Measurements from ENCODE around the gene TBXAS1.

The TBXAS1 gene

DNA sequence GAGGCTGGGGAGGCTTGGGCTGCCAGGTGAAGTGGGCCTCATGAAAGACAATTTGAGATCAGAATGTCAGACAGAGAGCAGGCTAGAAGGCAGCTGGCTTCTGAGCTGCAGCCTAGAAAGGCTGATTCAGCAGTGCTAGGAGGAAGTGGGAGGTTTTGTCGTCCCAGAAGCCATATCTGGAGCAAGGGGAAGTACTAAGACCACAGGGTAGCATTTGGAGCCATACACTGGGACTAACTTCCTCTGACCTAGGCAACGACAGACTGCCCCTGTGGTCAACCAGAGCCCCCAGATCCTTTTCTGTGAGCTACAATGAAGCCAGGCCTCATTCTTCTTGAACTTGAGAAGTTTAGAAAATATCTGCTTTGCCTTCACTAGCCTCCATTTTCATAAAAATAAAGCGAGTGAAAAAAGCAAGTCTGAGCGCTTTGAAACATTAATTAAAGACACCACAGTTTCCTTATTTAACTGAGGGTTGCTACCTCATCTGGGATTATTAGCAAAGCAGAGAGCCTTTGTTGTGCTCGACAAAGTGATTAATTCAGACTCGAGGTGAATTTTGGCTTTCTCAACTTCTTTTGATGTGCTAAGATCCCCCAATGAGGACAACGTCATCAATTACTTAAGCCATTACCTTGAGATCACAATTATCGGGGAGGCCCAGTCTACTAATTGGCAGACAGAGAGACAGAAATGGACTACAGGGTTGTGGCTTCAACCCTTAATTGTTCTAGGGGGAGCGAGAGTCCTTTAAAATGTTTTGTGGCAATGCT is 26.6 kb downstream of the TBXAS1 start:
- no peak for DNase-seq

DNA sequence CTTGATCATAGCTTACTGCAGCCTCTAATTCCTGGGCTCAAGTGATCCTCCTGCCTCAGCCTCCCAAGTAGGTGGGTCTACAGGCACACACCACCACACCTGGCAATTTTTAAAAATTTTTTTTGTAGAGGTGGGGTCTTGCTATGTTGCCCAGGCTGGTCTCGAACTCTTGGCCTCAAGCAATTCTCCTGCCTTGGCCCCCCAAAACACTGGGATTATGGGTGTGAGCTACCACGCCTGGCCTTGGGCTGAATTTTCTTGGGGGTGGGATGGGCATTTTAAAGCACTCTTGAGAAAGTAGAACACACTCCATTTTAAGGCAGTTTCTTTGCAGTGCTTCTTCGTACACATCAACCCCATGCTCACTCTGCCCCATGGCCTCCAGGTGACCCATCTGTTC is 28.7 kb downstream of the TBXAS1 start:
- no peak for DNase-seq

DNA sequence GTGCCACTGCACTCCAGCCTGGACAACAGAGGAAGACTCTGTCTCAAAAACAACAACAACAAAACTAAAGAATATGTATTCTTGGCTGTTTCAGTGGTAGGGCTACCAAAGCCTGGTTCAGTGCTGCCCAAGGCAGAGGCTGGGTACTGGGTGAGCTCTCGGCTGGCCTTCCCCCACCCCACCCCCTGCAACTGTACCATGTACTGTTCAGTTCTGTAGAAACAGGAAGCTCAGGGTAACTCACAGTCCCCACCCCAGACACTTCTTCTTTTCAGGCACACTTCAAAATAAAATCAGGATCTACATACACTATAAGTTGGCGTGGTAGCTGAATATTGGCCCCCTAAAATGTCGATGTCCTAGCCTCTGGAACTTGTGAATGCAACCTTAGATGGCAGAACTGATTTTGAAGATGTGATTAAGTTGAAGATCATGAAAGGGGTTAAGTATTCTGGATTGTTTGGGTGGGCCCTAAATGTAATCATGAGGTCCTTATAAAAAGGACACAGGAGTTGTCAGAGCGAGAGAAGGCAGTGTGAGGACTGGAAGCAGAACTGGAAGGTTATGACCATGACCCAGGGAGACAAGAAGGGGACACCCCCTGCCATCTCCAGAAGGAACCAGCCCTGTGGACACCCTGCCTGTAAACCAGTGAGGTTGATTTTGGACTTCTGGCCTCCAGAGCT is 31.2 kb downstream of the TBXAS1 start:
- no peak for DNase-seq

DNA sequence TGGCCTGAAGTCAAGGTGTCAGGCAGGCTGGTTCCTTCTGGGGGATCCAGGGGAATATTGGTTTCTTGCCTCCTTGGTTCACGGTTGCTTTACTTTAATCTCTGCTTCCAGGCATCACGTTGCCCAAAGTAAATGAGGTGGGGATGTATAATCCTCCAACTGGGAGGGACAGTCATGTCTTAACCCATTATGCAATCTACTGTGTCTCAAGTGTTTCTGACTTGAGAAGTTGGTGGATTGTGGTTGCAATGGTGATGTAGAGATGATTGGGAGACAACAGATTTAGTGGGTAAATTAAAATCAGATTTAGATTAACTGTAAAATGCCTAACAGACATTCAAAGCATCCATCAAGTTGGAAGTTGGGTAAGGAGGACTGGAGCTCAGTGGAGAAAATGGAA is 32.7 kb downstream of the TBXAS1 start:
- DNase-seq, result no peak

DNA sequence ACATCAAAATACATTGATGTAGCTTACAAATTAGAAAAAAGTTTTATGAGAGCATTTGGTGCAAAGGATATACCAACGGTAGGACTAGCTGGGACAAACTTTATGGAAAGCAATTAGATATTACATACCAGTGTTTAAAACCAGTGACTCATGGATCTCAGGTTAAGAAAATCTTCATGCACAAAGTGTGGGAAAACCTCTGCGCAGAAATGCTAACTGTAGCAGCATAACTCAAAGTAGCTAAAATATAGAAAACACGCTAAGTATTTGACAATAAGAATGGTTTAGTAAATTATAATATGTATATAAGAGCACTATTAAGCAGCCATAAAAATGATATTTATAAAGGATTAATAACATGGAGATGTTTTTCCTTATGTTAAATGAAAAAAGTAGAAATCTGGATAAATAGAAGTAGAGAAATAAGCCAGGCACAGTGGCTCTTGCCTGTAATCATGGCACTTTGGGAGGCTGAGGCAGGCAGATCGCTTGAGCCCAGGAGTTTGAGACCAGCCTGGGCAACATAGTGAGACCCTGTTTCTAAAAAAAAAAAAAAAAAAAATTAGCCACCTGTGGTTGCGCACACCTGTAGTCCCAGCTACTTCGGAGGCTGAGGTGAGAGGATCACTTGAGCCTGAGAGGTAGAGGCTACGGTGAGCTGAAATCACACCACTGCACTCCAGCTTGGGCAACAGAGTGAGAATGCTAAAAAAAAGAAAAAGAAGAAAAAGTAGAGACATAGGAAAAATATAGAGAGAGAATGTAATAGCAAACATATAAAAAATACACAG is 37.2 kb downstream of the TBXAS1 start:
- DNase-seq, result no peak

DNA sequence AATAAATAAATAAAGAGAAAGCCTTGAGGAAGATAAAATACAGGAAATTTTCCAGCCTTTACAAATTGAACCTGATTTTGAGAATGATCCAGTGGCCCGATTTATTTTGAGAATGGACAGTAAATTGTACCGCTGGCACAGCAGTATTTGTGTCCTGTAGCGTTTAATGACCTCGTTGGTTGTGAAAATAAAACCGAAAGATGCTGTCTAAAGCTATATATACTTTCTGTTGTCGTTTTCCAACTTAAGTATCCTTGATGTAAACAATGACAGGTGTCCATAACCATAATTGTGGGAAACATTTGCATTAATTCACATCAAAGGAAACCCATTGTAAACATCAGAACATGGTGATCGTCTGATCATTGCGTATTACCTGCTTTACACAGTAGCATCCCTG is 38.8 kb downstream of the TBXAS1 start:
- no peak for DNase-seq

DNA sequence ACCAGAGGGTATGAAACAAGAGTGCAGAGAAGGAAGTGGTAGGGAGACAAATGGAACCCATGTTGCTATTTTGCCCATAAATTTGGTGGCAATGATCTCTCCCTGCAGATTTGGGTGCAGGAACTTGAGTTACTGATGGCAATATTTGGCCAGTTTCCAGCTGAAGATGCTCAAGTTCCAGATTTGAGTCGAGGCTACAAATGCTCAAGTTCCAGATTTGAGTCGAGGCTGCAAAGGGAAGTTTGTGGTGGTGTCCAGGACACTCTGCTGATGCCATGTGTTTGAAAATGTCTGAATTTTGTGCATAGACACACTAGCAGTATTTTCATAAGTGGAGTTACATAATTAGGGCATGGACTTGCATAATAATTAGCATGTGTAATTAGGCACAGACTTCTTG is 40.8 kb downstream of the TBXAS1 start:
- DNase-seq, result no peak

DNA sequence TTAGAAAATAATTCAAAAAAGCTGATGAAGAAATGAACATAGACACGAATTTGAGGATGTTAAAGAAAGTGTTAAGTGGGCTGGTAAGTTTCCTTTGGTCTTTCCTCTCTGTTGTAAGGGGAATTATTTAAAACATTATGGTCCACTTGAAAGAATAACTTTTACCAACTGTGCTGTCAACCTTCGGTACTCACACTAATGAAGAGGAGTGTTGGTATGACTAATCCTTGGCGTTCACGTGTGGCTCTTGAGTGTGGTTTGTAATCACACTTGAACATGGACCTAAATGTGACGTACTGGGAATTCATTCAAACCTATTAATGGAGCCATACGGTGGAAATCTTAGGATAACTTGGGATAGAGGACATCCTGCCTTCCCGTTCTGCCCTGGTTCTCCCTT is 41.3 kb downstream of the TBXAS1 start:
- DNase-seq, result peak; percentile 60

DNA sequence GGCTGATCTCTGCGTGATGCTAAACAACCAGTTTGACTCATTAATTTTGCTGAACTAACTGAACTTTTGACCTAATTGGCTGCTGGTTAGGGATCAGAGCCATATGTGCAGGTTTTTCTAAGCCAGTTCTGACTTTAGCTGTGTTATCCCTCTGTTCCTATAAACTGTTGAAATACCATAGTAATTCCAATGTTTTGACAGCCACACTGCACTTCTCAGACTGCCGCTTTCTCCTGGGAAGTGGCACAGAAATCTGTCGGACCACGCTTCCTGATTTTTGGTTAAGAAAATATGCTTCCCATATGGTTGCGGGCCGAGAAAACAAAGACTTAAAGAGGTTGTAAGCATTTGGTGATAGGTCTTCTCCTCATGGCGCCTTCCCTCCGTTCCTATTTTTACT is 42.3 kb downstream of the TBXAS1 start:
- DNase-seq, result peak; percentile 31

DNA sequence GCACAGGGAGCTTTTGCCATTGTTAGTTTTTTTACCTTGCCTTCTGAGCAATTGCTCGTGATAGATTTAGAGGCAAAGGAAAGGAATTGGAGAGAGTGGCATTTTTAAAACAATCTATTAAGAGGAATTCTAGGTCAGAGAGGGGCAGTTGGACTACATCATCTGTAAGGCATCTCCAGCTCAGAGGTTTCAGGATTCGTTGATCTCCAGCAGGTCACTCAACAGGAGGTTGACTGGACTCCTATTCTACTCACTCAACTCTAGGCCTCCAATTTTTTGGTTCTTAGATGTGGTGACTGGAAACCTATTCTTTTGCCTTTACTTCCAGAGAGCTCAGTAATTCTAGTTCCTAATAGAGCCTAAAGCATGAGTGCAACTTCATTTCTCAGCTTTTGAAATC is 42.8 kb downstream of the TBXAS1 start:
- DNase-seq, result no peak

DNA sequence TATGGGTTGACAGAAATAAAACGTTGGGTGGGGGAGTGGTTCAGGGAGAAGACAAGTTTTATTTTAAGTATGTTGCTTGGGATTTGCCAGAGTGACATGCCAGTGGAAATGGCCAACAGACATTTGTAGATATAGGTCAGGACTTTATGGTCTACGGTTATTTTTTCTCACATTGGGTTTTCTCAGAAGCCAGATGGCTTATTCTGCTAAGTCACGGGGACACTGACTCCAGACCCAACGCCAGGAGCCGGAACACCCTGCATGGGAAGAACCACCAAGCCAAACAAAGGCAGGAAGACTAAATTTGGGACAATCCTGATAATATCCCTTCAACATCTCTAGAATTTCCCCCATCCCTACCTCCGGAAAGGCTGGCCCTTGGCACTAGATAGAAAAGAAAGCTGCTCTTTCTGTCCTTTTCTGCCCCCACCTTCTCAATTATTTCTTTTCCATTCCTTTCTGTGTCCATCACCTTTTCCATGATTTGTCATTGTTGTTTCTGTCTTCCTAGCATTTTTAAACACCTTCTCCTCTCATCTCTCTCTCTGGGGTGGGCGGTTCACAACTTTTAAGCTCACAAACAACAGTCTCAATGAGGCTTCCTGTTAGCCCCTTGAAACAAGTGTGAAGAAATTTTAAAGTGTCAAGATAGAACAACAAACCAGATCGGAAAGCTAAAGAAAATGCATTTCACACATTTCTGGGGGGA is 44.7 kb downstream of the TBXAS1 start:
- DNase-seq, result no peak

DNA sequence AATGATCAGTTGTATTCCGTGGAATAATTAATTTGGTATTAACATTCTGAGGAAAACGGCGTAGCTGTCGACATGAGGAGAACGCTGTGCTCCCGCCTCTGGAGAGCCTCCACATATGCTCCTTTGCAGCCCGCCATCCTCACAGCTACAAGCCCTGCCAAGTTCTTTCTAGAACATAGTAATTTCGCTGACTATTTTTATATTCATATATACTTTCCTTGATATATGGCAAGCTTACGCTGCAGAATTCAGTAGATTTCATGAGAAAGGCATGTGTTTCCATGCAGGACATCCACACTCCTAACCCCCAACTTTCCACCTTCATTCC is 45.2 kb downstream of the TBXAS1 start:
- no peak for DNase-seq

DNA sequence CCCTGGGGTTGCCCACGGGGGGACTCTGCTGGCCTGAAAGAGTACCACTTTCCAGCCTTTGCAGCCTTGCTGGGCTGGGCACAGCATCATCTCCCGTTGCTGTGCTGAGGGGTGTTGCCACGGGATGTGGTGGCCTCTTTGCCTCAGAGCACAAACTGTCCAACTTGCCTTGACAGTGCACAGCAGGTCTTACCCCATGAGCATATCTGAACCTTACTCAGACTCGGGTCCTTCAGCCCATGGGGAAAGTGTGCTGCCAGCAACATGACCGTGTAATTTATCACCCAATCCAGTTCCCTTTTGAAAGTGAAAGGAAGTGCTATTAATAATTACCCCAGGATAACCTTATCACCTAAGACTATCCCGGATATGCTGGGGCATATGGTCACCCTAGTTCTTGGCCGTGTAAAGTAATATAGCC is 46.8 kb downstream of the TBXAS1 start:
- DNase-seq, result no peak

DNA sequence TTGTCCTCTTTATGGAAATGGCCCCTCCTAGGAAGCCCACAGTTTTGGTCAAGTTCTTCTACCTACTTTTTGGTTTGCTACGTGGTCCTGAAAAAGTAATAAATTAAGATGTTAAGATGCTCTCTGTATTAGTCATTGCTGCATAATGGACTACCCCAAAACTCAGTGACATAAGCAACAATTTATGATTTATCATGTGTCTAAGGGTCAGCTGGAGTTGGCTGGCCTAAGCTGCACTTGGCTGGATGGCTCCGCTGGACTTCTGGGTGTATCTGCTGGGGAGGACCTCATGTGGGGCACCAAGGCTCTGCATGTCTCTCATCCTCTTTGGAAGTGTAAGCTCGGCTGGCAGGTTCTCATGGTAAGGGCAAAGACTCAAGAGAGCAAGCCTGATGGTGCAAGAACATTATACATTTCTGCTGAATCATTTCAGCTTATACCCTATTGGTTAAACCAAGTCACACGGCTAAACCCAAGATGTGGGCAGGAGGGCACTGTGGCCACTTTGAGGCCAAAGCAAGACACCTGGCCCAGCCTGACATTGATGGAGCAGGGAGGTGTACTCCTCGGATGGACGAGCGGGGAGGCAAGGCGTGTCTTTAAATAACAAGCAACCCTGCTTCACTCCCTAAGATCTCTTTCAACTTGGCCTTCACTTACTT is 47.7 kb downstream of the TBXAS1 start:
- DNase-seq, result no peak

DNA sequence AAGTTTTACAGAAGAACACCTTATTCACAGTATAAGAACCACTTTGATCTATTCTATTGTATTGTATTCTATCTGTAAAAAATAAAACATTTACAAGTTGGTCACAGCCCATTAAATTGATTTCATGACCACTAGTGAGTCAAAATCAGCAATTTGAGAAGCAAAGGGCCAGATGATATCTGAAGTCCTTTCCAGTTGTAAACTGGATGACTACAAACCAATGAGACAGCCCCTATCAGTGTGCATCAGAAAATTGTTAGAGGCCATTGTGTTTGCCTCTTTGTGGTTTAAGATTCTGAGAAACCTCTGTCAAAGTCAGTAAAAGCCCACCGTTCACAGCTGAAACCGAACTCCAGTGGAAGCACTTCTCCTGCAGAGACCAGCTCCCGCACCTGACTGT is 54.8 kb downstream of the TBXAS1 start:
- DNase-seq, result no peak

DNA sequence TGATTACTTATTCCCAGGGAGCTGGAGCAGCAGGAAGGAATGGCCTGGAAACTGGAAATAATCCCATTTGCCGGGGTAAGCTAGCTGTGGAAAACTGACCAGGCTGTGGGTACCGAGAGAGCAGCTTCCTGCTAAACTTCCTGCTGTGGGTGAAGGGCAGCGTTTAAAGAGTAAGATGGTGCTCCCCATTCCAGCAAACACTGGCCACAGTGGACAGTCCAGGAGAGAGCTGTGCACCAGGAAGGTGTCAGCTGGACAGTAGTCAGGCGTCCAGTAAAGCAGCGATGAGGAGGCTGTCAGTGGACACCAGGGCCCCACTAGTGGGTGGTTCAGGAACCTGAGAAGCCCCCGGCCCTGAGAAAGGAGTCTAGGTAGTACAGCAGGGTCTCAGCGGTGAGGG is 55.4 kb downstream of the TBXAS1 start:
- DNase-seq, result no peak

DNA sequence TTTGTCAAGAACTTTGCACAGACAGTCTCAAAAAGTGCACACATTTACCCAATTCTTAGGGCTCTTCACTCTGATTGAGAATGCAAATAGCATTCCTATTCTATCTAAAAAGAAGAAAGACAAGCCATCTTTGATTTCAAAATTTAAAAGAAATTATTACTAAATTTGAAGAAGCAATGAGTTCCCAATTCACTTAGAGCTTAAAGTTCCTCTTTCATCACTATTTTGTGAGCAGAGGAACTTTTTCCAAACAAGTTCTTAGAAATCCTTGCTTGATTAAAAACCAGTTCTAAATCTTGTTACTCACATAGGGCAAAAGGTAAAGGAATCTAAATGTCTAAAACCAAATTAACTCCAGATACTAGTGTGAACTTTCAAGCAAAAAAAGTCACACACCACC is 56.4 kb downstream of the TBXAS1 start:
- DNase-seq, result no peak

DNA sequence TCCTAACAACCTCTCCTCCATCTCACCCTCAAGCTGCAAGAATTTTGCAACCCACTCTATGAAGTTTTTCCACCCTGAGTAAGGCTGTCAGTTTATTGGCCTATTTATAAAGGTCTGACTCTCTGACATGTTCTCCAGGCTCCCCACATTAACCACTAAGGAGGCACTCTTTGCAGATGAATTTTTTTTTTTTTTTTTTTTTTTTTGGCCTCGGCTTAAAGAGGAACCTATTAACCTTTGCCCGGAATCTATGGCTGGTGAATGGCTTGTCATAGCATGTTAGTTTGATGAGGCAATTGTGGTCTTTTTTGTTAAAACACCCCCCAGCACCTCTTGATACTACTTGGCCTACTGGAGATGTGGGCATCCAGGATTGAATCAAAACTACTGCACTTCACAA is 57.1 kb downstream of the TBXAS1 start:
- DNase-seq, result no peak

DNA sequence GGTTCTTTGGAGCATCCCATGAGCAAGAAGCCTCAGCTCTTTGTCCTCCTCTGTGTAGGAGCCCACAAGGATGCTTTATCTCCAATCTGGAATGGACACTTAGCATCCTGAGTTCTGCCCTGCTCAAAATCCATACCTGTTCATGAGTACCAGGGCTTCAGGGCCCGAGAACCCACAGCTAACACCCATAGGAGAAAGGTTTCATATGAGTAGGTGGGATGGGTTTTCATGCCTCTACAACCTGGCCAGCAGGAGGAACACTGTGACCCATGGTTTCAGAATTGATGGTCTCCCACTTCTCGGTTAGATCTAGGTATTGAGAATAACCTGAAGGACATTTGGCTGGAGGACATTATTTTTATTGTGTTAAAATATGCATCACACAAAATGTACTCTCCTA is 57.8 kb downstream of the TBXAS1 start:
- no peak for DNase-seq

DNA sequence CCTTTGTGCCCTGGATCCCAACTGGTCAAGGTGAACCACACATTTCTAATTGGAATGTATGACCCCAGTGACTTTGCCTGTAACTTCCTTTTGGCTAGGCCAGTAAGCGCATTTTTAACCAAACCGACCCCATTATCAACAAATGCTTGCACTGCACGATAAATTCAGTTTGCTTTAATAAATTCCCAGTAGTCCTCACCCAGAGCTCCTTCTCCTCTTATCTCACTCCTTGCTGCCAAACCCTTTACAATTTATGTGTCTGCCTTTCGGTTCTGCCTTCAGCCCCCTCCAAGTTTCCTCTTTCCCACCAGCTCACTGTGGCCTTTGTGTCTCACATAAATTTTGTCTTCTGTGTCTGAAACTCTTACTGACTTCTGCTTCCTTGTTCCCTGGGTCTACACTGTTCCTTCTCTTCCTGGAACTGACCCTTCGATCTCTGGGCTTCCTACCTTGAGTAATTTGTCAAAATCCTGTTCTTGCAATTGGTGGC is 59.0 kb downstream of the TBXAS1 start:
- DNase-seq, result no peak

DNA sequence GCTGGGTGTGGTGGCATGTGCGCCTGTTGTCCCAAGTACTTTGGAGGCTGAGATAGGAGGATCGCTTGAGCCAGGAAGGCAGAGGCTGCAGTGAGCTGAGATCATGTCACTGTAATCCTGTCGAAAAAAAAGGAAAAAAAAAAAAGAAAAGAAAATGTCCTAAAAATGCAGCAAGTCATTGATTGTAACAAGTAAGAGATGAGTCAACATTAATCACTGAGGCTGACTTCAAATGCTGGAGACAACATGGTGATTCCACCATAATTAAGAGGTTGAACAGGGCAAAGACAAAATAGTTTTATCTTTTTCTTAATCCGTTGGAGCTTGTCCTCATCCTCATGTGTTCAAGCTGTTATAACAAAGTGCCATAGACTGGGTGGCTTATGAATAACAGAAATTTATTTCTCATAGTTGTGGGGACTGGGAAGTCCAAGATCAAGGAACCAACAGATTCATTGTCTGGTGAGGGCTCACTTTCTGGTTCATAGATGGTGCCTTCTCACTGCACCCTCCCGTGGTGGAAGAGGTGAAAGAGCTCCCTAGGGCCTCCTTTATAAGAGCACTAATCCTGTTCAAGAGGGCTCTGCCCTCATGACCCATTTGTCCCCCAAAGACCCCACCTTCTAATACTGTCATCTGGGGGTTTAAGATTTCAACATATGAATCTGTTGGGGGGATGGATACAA is 60.3 kb downstream of the TBXAS1 start:
- no peak for DNase-seq

DNA sequence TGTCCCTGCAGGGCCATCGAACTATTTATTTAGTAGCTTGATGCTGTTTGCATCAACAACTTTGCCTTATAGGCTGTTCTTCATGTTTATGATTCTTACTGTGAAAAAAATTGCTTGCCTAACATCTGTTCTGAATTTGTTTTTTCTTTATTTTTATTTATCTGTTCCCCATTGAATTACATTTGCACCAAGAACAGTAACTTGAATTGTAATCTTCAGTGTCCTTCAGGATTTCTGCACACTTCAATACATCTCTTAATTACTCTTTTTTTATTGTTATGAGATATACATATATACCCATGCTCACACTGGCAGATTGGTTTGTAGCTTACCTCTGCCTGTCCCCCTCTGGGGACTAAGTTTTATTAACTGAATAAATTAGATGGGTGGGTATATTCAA is 64.4 kb downstream of the TBXAS1 start:
- no peak for DNase-seq
